ENCODE measurements around the gene SLC22A1.
A peak's percentile ranks its signal among the peaks of the same experiment; 100 is the strongest.
"Not testable (repeated sequence)": the region's sequence is repeated elsewhere in the genome, so short reads cannot be mapped to it uniquely, and the experiment has no call there.

SLC22A1 gene

DNA sequence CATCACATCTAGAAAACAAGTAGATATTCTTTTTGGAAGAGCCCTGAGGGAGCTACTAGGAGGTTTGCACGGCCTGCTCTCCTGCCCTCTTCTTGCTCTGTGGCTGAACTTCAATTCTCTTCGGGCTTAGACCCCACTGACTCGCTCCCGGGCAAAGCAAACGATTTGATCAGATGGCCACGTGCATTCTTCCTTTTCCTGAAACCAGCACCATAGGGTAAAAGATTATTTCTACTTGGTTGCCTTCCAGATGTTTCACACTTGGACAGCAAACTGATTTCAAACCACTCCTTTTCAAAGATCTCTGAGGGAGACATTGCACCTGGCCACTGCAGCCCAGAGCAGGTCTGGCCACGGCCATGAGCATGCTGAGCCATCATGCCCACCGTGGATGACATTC lies at the start of gene SLC22A1:
TSS of gene SLC22A1 (plus strand) at position 258 of the 400 bp plus-strand sequence. CDS start at position 379, 121 bp downstream.
- no peak for DNase-seq (ENCODE audit: low read depth)

DNA sequence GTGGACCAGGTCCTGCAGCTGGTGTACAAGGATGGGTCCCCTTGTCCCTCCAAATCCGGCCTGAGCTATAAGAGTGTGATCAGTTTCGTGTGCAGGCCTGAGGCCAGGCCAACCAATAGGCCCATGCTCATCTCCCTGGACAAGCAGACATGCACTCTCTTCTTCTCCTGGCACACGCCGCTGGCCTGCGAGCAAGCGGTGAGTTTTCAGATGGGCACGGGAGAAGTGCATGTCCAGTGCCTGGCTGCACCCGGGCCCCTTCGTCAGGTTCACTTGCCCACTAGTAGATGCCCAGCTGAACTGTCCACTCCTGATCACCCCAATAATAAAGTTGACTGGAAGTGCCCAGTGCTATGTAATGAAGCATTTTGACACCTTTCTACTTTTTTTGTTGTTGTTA lies 48.3 kb upstream of the SLC22A1 start:
- no peak for DNase-seq (ENCODE audit: low read depth)

DNA sequence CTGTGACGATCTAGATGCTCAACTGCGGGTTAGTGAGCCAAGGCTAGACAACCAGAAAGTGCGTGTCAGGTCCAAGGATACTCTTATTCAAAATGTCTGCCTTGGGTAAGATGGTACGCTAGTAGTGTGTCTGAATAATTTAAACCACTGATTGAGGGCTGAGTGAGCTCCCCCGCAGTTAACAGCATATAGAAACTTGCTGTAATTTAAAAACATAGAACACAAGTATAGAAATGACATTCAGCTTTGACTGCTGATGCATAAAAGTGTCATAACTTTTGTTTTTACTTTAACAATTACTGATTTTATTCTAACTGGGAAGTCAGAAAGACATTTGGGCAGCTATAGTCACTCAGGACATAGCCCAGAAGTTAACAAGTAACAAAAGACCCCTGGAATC lies 45.6 kb upstream of the SLC22A1 start:
- no peak for DNase-seq (ENCODE audit: low read depth)

DNA sequence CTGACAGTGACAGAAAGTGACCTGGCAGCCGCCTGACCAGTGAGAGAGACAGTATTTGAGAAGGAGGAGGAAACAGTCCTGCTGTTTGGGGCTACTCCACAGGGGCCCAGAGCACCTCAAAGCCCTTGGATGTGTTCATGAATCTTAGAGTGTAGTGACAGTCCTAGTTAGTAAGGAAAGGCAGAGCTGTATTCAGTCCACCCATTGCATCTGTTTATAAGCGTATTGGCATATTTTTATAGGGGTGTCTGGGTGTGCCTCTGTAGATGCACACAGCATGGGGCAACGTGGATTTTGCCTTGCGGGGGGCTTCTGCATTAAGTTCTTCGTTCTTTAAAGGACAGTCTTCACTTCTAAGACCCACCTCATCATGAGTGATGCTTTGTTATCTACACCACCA lies 44.6 kb upstream of the SLC22A1 start:
- no peak for DNase-seq (ENCODE audit: low read depth)

DNA sequence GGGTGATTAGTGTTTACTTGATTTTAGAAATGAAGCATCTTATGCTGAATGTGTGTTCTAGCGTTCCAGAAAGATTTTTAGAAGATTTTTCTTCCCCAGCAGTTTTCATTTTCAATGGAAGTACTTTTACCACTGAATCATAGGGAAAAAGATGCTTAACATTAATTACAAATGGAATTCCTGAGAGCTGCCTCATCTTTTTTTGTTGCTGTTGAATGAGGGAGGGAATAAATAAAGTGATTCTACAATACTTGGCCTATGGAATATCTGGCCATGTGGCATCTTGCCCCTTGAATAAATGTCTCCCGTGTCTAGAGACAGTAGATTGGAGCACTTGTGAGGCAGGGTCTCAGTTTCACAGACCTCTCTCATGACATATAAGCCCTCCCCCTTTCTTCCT lies 44.1 kb upstream of the SLC22A1 start:
- peak; percentile 44 for DNase-seq (ENCODE audit: low read depth)

DNA sequence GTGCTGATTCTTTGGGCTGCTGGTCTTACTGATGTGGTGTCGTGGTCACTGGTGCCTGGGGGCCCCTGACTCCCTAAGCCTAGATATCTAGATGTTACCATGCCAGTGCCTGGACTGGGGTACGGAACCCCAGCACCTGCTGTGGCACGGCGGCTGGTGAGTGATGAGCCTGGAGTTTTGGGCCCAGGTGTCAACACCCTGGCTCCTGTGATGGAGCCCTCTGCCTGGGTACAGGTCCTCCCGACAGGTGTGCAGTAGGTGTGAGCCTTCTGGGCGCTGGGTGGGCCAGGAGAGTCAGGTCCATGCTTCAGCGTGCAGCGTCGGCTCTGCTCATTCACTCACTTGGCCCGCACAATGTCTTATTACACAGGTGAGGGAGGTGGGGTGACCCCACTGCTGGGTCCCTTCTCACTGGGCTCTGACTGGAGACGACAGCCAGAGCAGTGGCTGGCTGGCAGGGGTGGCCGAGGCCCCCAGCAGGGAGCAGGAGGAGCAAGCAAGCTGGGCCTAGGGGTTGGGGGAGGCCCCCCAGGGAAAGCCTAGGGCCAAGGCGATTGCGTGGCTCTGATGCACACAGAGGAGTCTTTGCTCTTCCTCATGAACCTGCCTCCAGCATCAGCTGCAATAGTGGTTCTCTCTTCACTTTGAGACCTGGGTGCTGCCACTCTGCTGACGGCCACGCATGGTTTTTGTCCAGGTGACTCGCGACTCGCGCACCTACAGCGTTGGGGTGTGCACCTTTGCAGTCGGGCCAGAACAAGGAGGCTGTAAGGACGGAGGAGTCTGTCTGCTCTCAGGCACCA lies 42.5 kb upstream of the SLC22A1 start:
- no peak for DNase-seq (ENCODE audit: low read depth)

DNA sequence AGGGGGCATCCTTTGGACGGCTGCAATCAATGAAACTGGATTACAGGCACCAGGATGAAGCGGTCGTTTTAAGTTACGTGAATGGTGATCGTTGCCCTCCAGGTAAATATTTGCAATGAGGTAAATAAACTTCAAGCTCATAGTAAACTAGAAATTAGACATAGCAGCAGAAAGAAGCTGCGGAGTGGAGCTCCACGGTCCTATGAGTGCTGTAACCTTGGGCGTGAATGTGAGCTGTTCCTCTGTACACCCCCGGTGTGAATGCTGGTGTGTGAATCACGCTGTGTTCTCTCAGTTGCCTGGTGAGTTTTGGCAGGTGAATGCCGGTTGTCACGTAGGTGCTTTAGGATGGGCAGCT lies 42.0 kb upstream of the SLC22A1 start:
- DNase-seq (ENCODE audit: low read depth) = no peak

DNA sequence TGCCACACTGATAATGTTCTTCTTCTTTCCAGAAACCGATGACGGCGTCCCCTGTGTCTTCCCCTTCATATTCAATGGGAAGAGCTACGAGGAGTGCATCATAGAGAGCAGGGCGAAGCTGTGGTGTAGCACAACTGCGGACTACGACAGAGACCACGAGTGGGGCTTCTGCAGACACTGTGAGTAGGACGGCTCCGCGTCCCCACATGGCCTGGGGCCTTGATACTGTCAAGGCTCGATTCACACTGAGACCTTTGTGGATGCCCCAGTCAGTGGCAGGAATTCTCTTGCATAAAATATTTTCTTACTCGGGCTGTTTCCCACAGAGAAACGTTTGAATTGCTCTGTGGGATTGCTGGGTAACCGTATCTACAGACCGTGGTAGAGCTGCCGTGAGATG lies 41.5 kb upstream of the SLC22A1 start:
- DNase-seq (ENCODE audit: low read depth) = no peak

DNA sequence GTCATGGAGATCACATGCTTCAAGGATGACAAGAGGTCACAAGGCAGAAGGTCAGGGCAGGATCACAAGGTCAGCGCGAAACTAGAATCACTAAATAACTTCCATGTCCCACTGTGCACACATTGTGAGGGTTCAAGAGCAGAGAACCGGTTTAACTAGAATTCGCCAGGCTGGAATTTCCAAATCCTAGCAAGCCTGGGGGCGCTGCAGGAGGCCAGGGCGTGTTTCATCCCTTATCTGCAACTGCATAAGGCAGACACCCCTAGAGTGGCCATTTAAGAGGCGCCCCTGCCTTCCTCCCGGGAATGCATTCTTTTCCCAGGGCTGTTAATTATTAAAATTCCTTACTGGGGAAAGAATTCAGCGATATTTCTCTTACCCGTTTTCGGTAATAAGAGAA lies 40.2 kb upstream of the SLC22A1 start:
- DNase-seq (ENCODE audit: low read depth) = no peak

DNA sequence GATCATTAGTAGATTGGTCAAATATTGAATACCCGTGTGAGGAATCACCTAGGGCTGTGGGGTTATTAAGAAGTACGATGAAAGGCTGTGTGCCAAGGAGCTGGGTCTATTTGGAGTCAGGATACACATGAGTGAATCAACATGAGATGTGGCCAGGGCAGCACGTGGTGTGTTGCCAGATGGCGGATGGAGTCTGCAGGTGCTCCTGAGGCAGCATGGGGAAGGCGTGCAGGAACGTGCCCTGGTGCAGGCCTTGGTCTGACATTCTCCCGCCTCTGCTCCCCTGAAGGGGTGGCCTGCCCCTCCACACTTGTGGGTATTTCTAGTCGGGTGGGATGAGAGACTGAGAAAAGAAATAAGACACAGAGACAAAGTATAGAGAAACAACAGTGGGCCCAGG lies 39.0 kb upstream of the SLC22A1 start:
- DNase-seq (ENCODE audit: low read depth) = no peak

DNA sequence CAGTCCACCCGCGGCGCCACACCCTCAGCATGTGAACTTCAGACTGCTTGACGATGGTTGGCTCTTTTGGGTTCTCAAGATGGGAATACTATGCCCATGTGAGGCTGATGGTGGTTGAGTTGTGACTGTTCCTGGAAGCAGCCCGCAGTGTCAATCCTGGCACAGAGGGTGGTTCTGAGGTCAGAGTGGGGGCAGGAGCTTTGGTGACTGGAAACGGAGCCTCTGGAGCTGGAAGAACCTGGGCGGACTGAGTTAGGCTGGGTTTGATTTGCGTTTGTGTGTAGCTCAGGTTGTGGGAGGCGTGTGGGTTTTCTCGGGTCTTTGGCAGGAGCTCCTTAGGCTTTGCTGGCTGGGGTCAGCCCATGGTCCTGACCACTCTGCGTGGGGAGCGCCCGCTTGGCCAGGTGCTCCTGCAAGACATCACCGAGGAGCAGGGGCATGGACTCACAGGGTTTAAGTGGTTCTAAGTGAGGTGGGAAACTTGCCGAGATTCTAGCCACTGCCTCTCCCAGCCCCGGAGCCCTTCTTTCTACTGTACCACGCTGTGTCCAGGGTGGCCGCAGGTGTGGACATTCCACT lies 37.3 kb upstream of the SLC22A1 start:
- DNase-seq (ENCODE audit: low read depth) = no peak

DNA sequence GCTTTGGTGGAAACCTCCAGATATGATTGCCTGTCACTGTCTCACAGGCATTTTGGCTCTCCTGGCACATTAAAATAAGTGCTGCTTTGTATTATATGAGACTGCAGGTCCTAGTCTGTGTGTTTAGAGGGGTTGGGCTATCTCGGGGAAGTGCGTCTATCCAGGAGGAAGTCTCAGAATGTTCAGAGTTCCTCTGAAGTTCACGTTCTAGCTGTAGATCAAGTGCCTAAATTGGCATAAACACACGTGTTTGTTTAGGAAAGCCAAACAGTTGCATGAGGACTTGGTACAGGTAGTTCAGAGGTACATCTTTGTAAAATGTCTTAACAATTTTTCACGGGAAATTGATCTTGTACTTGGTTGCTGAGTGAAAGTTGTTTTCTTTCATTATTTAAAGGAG lies 36.4 kb upstream of the SLC22A1 start:
- no peak for DNase-seq (ENCODE audit: low read depth)

DNA sequence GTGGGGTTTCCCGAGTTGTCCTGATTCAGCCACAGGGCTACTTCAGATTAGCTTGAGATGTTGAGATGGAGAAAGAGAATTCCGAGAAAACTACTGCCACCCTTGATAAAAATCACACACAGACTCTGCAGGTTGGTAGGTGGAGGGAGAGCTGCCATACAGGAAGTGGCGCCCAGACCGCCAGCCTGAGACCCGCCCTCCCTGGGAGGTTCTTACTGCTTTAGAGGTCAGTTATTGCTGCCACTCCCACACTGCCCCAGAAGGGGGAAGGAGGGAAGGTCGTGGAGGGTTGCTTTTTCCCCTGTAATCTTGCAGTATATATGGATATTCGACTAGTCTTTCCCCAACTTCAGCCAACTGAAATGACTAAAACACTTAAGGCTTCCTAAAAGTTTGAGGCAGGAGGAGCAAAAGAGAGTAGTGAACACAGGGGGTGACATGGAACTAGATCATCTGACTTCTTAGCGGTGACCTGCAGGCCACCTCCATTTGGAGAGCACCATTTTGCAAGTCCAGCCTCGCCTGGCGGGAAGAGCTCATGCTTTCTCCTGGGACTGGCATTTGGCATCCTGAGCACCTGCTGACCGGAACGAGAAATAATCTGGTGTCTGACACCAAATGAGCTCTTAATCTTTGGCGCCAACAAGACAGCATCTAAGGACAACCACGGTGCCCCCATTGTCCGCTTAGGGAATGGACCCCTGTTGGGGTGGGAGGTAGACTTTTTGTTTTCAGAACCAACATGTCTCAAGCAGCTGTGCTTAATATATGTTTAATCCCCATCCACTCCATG lies 35.7 kb upstream of the SLC22A1 start:
- no peak for DNase-seq (ENCODE audit: low read depth)

DNA sequence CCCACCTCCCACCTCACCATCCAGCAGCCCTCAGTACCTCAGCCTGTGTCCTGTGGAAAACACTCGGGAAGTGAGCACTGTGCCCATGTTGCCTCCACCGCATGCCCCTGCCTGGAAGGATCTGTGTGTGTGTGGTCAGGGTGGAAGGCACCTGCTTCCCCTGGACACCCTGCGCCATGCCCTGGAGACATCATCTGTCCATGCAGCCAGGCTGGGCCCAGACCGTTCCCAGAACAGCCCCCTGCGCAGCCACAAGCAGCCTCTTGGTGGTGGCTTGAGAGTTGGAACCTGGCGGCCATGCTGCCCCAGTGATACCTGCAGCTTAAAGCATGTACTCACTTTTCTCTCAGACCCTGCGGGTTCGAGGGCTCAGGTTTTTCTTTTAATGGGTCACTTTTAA lies 34.9 kb upstream of the SLC22A1 start:
- DNase-seq (ENCODE audit: low read depth) = no peak

DNA sequence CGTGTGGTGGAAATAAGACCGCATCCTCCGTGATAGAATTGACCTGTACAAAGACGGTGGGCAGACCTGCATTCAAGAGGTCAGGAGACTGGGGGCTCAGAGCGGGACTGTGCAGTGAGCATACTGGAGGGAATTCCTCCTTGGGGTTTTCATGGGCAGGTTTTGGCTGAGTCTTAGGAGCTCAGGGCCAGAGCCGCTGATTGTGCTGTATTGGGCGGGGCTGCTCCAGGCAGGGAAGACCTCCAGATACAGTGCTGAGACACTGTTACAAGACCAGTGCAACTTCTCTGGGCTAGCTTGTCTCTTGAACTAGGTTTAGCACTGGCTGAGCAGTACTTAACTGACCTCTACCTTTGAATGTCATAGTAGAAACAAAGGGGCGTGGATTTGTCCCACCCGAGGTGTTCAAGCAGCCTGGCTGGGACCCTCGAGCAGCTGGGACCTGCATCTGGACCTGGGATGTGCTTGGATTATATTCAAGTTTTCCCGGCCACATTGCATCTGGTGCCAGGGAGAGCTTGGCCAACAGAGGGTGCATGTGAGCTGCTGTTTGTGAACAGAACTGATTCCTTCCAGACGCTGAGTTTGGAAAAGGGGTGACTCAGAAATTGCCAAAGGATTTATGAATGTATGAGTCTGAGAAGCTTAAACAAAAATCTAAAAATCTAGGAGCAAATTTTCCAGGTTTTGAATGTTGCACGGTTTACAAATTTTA lies 33.4 kb upstream of the SLC22A1 start:
- DNase-seq (ENCODE audit: low read depth) = peak; percentile 91

DNA sequence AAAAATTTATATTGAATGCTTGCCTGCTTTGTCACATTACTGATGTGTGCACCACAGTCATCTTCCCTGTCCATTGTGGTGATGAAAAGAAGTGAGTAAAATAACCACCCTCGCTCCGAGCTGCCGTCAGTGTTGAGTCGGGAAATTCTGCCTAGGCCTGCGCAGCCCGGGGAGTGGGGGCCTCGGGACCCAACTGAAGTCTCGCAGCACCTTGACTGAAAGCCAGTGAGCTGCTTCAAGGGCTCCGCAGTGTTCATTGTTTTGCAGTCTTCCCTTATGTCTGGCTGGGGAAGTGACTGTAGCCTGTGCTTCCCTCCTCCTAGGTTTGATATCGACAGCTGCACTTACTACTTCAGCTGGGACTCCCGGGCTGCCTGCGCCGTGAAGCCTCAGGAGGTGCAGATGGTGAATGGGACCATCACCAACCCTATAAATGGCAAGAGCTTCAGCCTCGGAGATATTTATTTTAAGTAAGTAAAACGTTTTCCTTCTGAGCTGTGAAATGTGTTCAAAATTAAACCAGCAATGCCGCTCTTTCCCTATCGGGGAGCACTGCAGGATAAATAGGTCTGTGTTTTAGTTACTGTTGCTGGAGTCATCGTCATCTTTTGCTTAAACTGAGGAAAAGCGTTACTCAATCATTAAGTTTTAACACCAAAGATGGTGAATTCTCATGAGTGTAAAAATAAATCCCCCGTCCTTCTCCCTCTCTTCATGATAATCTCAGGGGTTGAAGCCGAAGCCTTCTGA lies 32.7 kb upstream of the SLC22A1 start:
- no peak for DNase-seq (ENCODE audit: low read depth)

DNA sequence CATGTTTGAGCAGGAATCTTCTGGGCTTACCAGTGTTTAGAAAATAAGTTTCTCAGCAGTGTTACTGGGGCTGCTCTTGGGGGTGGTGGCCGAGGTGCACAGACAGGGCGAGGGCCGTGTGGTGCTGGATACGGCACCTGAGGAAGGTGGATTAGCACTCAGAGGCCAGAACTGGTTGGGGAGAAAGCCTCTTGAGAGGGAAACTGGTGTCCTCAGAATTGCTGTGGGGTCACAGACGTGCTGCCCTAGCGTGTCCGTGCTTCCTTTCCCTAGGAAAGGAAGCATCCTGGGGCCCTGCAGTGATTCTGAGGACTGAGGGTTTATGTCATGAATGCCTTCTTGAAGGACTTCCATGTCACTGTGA lies 32.1 kb upstream of the SLC22A1 start:
- no peak for DNase-seq (ENCODE audit: low read depth)

DNA sequence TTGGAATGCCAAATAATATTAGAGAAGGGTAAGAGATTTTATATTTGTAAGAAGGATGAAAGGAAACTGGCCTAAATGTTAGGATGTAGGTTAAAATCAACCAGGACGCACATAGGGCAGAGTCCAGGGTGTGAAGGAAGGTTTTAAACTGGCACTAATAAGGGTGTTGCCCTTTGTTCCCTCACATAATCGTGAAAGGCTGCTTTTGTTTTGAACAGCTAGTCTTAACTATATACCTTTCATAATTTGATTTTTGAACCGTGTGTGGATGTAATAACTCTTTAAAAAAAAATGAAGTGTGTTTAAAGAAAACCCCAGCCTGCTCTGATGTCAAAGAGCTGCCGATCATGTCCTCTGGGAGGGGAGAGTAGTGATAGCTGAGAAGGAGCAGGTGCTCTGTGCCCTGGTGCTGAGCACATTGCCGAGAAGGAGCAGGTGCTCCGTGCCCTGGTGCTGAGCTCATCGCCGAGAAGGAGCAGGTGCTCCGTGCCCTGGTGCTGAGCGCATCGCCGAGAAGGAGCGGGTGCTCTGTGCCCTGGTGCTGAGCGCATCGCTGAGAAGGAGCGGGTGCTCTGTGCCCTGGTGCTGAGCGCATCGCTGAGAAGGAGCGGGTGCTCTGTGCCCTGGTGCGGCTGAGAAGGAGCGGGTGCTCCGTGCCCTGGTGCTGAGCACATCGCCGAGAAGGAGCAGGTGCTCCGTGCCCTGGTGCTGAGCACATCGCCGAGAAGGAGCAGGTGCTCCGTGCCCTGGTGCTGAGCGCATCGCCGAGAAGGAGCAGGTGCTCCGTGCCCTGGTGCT lies 31.0 kb upstream of the SLC22A1 start:
- not testable (repeated sequence) for DNase-seq (ENCODE audit: low read depth)

DNA sequence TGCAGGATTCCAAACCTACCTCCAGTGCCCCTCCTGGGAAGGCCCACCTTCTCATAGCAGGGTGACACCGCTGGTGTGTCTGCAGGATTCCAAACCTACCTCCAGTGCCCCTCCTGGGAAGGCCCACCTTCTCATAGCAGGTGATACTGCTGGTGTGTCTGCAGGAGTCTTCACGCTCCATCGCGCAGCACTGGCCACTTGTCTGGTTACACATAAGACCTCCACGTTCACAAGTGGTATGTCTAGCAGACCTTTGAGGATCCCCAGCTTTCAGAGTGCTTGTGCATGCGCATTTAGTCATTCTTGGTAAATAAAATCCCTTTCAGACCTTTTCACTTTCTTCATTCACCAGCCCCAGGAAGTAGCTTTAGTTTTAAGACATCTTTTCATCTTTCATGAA lies 29.4 kb upstream of the SLC22A1 start:
- DNase-seq (ENCODE audit: low read depth) = not testable (repeated sequence)

DNA sequence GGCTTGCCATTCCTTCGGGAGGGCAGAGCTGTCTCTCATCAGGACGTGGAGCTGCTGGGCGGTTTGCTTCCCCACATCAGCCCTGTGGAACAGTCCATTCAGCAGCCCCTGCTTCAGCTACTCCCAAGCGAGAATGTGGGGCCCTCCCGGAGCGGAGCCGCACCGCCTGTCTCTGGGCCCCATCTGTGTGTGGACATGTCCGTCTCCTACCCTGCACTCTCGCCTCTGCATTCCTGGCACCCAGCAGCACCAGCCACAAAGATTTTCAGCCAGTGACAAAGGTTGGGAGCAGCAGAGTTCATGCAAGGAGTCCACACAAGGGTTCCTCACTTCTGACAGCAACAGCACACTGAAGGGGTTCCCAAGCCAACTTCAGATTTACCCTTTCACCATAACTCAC lies 29.0 kb upstream of the SLC22A1 start:
- no peak for DNase-seq (ENCODE audit: low read depth)

DNA sequence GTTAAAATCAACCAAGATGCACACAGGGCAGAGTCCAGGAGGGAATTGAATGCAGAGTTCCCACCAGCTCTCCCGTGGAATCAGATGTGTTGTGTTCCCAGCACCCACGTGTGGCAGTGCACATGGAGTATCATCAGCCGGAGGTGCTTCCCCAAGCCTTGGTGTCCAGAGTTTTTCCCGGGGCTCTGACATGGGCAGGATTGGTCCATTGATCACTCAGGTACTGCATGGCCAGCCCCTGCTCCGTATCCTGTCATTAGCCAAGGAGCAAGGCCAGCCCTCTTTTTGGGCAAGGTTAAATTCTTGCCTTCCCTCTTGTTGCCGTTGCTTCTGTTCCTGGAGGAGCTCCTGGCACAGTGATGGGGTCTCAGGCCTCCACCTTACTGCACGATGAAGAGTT lies 28.6 kb upstream of the SLC22A1 start:
- no peak for DNase-seq (ENCODE audit: low read depth)
